GM18519 (cell line): ENCODE results near the gene BICC1.

Source experiments
- ATAC-seq: cut with Tn5 transposase; IDR thresholded peaks from one replicate; pipeline ENCODE4 v1.9.1; 2021; ENCODE audit warnings: mild to moderate bottlenecking, moderate library complexity; ENCODE audit not compliant: unreplicated experiment, low FRiP score

The BICC1 gene

GRCh38 chr10:58642916-58643428 is 130.3 kb downstream of the BICC1 start:
- no peak for ATAC-seq

GRCh38 chr10:58644311-58644710 is 131.6 kb downstream of the BICC1 start:
- ATAC-seq, result no peak

DNA sequence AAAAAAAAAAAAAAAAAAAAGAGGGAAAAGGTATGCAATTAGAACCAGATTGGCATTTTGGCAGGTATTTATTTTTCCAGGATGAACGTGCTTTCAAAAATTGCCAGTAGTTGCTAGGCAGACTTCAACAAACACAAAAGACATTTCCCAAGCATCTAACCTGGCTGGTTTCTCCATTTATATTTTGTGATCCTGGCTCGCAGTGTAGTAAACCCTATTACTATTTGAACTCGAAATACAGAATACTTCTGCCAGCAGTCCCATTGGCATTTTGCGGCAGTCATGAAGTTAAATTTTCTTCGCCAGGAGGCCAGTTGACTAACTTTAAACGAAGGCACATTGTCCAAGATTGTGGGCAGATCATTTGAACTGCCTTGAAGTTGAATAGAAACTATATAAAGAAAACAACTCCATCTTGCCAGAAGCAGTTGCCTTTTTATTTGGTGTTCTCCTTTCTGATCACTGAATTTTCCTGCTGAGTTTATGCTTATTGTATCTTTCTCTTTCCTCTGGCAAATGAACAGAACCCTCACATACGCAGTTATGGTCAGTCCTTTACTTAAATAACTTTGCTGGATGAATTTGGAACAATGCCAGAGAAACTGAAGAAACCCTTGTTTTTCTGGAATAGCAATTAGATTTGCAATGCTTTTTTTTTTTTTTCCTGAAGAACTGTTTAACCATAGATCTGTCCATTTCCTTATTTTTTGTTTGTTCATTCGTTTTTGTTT is 132.9 kb downstream of the BICC1 start:
- no peak for ATAC-seq

DNA sequence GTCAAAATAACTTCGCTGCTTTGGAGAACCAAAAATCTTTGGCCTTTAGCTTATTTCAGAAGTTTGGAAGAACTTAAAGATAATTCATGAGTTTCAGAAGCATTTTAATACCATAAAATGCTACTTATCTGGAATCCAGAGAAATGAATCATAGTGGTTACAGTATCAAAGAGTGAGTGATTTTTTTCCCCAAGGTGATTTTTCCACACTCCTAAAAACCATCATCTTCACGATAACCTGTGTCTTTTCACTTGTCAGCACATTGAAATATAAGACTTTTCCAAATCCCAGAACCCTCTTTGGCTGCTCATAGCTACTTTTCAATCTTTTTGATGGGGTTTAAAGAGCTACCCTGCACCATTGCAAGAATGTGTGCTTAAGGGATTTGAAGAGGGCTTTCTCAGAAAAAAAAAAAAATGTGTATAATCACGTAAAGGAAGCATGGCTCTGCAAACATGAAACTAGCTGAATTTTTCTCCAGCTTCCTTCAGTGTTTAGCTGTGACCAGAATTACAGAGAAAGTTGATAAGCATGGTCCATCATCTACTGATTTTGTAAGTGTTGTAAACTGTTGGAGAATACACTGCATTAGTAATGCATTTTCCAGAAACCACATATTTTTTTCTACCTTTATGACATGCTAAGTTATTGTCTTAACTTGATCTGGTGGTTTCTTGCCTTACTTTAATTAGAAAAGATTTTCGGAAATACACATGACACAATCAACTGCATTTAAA is 134.9 kb downstream of the BICC1 start:
- ATAC-seq, result no peak

- no peak for ATAC-seq
Measured at GRCh38 chr10:58648131-58648530, 135.5 kb downstream of the BICC1 start.

- no peak for ATAC-seq
Measured at GRCh38 chr10:58651040-58651439, 138.4 kb downstream of the BICC1 start.

GRCh38 chr10:58651742-58652141 is 139.1 kb downstream of the BICC1 start:
- no peak for ATAC-seq

DNA sequence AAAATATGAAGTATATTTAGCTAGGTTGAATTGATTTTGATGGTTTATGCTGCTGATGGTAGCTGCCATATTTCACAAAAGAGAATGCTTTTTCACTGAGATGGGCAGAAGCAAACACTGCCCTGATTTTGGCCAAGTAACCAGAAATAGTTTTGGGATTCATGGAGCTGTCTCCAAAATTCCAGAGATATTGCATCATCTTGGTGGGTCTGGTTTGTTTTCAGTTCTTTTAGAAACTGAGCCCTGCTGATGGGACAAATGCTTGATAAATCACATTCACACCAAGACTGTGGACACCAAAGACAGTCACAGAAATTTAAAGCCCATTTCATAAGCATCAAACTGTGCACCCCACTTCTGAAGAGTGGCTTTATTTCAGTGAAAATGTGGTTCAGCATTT is 140.5 kb downstream of the BICC1 start:
- no peak for ATAC-seq

DNA sequence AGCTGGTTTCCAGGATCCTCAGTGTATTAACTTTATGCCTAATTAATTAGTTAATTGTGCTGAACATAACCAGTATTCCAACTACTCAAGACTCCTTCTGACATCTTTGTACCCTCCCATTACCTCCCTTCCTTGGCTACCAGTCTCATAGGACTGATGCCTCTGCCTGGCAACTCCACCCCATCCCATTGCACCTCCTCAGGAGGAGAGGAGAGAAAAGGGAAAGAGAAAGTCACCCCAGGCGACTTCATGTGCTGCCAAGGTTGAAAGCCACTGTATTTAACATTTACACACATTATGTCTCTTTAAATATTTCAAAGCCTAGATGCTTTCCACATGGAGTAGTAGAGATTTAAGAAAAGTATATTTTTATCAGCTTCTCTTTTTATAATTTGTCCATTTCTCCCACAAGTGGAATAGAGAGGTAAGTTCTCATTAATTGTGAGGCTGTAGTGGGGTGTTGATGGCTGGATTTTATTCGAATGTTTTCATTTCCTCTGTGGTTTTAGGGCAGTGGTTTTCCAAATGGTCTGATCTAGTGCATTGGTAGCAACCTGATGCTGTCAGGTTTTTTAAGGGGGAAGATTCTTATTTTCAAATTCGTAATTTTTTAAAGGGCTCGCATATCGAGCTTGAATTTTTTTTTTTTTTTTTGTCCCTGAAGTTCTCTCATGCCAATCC is 148.0 kb downstream of the BICC1 start:
- no peak for ATAC-seq

GRCh38 chr10:58661336-58661735 is 148.7 kb downstream of the BICC1 start:
- no peak for ATAC-seq

DNA sequence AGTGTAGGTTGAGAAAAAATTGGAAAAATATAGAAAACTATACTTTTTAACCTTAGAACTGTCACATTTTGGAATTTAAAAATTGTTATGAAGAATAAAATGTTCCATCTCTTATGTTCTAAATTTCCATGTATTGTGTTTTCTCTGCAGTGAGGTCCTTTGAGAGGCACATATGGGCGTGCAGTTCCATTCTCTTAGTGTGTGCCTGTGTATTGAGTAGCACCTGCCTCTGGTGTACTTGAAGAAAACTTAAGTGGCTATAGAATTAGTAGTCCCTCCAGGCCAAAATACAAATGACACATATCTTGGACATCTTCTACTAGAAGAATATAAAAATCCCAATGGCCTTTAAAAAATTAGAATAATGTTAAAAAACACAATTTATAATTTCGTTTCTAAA is 149.2 kb downstream of the BICC1 start:
- no peak for ATAC-seq

DNA sequence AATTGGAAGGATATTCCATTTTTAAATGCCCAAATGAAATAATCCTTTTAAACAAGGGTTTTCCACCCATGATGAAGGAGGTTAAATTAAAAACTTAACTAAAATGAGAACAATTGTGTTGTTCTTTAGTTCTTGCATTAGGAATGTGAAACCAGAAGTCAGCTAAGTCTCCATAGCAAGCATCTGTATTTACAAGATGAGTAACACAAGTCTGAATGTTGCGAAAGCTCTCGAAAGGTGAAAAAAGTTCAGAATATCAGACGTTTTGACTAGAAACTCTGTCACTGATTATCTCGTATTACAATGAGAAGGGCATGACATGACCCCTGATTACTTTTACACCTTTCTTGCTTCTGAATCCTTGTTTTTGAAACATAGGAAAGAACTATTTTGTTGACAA is 149.6 kb downstream of the BICC1 start:
- no peak for ATAC-seq

GRCh38 chr10:58665361-58665760 is 152.7 kb downstream of the BICC1 start:
- no peak for ATAC-seq

- no peak for ATAC-seq
Measured at GRCh38 chr10:58666024-58666423, 153.4 kb downstream of the BICC1 start.

DNA sequence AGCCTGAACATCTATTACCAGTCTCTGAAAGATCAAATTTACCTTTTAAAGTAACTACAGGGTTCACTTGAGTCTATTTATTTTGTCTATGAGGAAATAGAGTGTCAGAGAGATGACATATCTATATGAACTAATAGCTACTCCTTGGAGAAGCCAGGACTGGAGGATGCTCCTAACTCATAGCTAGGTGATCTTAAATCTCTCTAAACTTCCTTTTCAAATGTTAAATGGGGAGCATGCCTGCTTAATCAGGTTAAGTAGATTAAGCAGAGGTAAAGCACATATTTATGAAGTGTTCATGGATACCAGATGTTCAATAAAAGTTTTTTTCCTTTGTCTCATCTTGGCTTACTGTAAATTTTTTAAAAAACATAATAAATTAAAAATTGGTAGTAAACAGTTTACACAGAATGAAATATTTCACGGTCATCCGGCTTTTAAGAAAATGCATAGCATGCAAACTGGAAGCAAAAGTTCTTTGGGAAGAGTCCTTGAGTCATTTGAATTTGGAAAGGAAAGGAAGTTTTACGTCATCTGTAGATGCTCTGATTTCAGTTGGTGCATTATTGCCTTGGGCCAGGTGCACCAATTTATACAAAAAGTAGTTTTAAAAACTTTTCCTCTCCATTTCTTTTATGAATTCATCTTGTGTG is 155.1 kb downstream of the BICC1 start:
- ATAC-seq, result no peak

DNA sequence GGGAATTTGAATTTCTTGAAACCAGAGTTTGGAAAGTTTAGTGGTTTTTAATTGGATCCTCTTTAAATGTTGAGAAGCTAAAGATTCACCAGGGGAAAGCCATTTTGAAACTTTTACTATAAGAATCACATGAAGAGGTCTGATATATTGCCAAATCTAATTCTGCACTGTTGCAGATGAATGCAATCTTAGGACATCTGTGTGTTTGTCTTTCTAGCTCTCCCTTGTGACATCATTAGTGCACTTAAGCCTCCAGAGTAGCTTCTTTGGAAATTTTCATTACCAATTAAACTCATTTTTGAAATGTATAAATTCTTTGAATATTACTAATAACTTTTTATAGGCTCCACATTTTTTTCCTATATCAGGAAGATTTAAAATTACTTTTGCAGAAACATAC is 160.2 kb downstream of the BICC1 start:
- ATAC-seq, result no peak

DNA sequence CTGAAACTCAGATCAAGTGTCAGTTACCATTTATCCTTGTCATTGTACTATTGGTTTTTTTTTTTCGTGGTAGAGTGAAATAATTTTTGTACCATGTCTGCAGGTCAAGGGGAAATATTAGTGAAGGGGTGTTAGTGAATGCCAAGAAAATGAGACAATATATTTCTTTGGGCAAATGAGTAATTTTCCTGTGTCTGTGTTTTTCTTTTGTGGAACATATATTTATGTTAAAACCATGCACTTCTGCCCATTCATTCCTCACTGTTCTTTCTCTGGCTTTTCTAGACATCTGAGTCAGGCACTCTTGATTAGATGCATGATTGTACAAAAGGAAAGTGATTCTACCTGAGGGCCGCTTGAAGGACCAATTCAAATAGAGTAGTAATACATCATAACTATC is 161.6 kb downstream of the BICC1 start:
- no peak for ATAC-seq

DNA sequence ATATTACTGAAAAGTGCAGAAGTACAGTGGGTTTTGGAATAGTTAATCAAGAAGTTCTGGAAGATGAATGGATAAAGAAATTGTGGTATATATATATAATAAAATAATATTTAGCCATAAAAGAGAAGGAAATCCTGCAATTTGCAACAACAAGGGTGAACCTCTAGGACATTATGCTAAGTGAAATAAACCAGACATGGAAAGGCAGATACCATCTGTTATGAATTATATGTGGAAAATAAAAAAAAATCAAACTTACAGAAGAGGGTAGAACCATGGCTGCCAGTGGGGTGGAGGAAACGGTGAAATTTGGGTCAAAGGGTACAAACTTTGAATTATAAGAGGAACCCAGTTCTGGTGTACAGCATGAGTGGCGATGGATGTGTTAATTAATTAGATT is 162.6 kb downstream of the BICC1 start:
- ATAC-seq, result no peak

GRCh38 chr10:58691528-58691927 is 178.9 kb downstream of the BICC1 start:
- ATAC-seq, result no peak

DNA sequence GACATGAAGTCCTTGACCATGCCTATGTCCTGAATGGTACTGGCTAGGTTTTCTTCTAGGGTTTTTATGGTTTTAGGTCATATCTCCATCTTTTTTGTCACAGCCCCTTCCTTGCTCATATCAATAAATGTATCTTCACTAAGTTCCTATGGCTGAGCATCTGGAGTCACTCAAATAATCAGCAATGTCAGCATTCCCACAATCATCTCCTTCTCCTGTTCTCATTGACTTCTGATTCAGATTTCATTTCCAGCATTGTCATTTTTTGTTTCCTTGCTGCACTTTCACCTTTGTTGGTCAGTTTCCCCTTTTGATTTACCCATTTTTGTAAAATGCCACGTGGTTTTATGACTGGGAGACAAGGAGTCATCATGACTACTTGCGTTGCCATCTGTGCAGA is 181.2 kb downstream of the BICC1 start:
- ATAC-seq, result no peak

DNA sequence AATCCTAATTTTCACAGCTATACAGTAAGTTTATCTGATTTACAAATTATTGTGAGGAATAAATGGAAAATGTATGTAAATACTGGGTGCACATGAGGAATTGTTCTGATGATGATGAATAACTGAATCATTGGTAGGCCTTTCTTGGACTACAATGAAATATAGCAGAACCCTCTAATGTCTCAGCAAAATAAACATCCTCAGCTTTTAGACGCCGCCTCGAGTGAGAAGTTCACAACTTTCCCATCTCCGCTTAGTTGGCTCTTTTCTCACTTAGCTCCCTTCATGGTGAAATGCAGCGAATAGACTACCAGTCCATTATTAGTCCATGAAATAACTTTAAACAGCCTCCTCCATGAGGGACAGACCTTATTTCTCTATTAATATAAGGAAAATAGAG is 182.3 kb downstream of the BICC1 start:
- no peak for ATAC-seq
